PC-3 (cell line): Measurements from ENCODE around the gene SPG7.

ENCODE experiments used
- CTCF ChIP-seq: fragments of 300-600 bp; sonication (generic); conservative IDR thresholded peaks from 2 replicates; pipeline ENCODE4 v1.5.1; 2017; ENCODE audit warnings: antibody characterized with exemption, low read depth, mild to moderate bottlenecking, low read length
- EZH2 ChIP-seq: fragments of 300-600 bp; sonication (generic); IDR thresholded peaks from one replicate; pipeline ENCODE4 v1.6.1; 2017; ENCODE audit warnings: antibody characterized with exemption, mild to moderate bottlenecking, low read length; ENCODE audit not compliant: unreplicated experiment
- EZH2phosphoT487 ChIP-seq: fragments of 300-600 bp; sonication (generic); IDR thresholded peaks from 2 replicates; pipeline ENCODE4 v1.6.1; 2018; ENCODE audit warnings: mild to moderate bottlenecking, antibody characterized with exemption, low read length, borderline replicate concordance

GRCh38 chr16:89604764-89605163, 96.6 kb downstream of the SPG7 start:
- no peak for TF ChIP-seq CTCF
- no peak for TF ChIP-seq EZH2phosphoT487
- no peak for TF ChIP-seq EZH2
